NT2/D1 (cell line): ENCODE data around the gene MBD3L5.
"Not testable (repeated sequence)": the region's sequence is repeated elsewhere in the genome, so short reads cannot be mapped to it uniquely, and the experiment has no call there.

Experiments used
- SUZ12 ChIP-seq: IDR thresholded peaks from 2 replicates; pipeline ENCODE4 v1.6.1; 2011; ENCODE audit not compliant: insufficient read length, insufficient read depth; ENCODE audit errors: extremely low read depth
- YY1 ChIP-seq: IDR thresholded peaks from 2 replicates; pipeline ENCODE4 v1.6.1; 2011; ENCODE audit not compliant: insufficient read length, insufficient read depth
- ZNF274 ChIP-seq: IDR thresholded peaks from 2 replicates; pipeline ENCODE4 v1.6.1; 2011; ENCODE audit warnings: mild to moderate bottlenecking, low read depth, low read length

GRCh38 chr19:7028790-7029189 lies 1.6 kb upstream of the MBD3L5 start:
- not testable (repeated sequence) for TF ChIP-seq ZNF274, YY1, SUZ12
